HepG2 (cell line): Measurements from ENCODE around the gene MAP2K7. TPM values are rescaled to one million over a fixed set of nuclear protein-coding genes. Genes with fewer than 3 reads are reported as not detected.

Source experiments
- GZF1 ChIP-seq: sonication (generic); formaldehyde crosslinking; IDR thresholded peaks from 2 replicates; pipeline ENCODE4 v1.5.1; 2020; ENCODE audit warnings: mild to moderate bottlenecking, missing genetic modification reagents
- HNF4A ChIP-seq: sonication (generic); formaldehyde crosslinking; IDR thresholded peaks from 2 replicates; pipeline ENCODE4 v1.4.0; 2020; ENCODE audit warnings: missing genetic modification reagents
- HNRNPK ChIP-seq: fragments of 200-400 bp; formaldehyde crosslinking; IDR thresholded peaks from 2 replicates; pipeline ENCODE4 v1.6.1; 2018; ENCODE audit warnings: low read length, low read depth, moderate library complexity, mild to moderate bottlenecking; ENCODE audit not compliant: poor library complexity, severe bottlenecking
- RBM39 ChIP-seq: fragments of 200-400 bp; formaldehyde crosslinking; IDR thresholded peaks from one replicate; pipeline ENCODE4 v1.6.1; 2018; ENCODE audit warnings: antibody characterized with exemption, mild to moderate bottlenecking, low read depth, low read length; ENCODE audit not compliant: poor library complexity, severe bottlenecking
- RFX5 ChIP-seq: IDR thresholded peaks from 2 replicates; pipeline ENCODE4 v1.6.1; 2011; ENCODE audit warnings: low read depth, low read length, improper control_type of control experiment
- RFXAP ChIP-seq: sonication (generic); formaldehyde crosslinking; IDR thresholded peaks from 2 replicates; pipeline ENCODE4 v1.4.0; 2020; ENCODE audit warnings: missing genetic modification reagents, borderline replicate concordance
- RXRB ChIP-seq: IDR thresholded peaks from 2 replicates; pipeline ENCODE4 v1.6.1; 2016; ENCODE audit warnings: borderline replicate concordance, missing genetic modification reagents, missing compliant biosample characterization
- SMARCC2 ChIP-seq: fragments of 450-650 bp; IDR thresholded peaks from 2 replicates; pipeline ENCODE4 v1.6.1; 2017; ENCODE audit warnings: antibody characterized with exemption, mild to moderate bottlenecking
- YEATS2 ChIP-seq: sonication (generic); formaldehyde crosslinking; IDR thresholded peaks from 2 replicates; pipeline ENCODE4 v1.4.0; 2020; ENCODE audit warnings: missing genetic modification reagents, borderline replicate concordance
- ZFP36L2 ChIP-seq: sonication (generic); formaldehyde crosslinking; IDR thresholded peaks from 2 replicates; pipeline ENCODE4 v1.4.0; 2020; ENCODE audit warnings: missing genetic modification reagents
- ZMYM3 ChIP-seq: sonication (generic); formaldehyde crosslinking; IDR thresholded peaks from 2 replicates; pipeline ENCODE4 v1.5.1; 2020; ENCODE audit warnings: mild to moderate bottlenecking, missing genetic modification reagents
- ZNF143 ChIP-seq: sonication (generic); formaldehyde crosslinking; IDR thresholded peaks from 2 replicates; pipeline ENCODE4 v1.4.0; 2020; ENCODE audit warnings: missing genetic modification reagents
- ZNF251 ChIP-seq: sonication (generic); formaldehyde crosslinking; IDR thresholded peaks from 2 replicates; pipeline ENCODE4 v1.9.0; 2021; ENCODE audit warnings: mild to moderate bottlenecking, missing genetic modification reagents
- ZNF260 ChIP-seq: sonication (generic); formaldehyde crosslinking; IDR thresholded peaks from 2 replicates; pipeline ENCODE4 v1.4.0; 2020; ENCODE audit warnings: missing genetic modification reagents, low read depth, mild to moderate bottlenecking, borderline replicate concordance
- ZNF484 ChIP-seq: sonication (generic); formaldehyde crosslinking; IDR thresholded peaks from 2 replicates; pipeline ENCODE4 v1.5.1; 2020; ENCODE audit warnings: mild to moderate bottlenecking, low read depth, missing genetic modification reagents, borderline replicate concordance
- ZNF660 ChIP-seq: sonication (generic); formaldehyde crosslinking; IDR thresholded peaks from 2 replicates; pipeline ENCODE4 v1.5.1; 2020; ENCODE audit warnings: mild to moderate bottlenecking, low read depth, missing genetic modification reagents, borderline replicate concordance
- ZNF788 ChIP-seq: sonication (generic); formaldehyde crosslinking; IDR thresholded peaks from 2 replicates; pipeline ENCODE4 v1.5.0; 2020; ENCODE audit warnings: mild to moderate bottlenecking, missing genetic modification reagents, borderline replicate concordance
- ZSCAN21 ChIP-seq: sonication (generic); formaldehyde crosslinking; IDR thresholded peaks from 2 replicates; pipeline ENCODE4 v1.8.0; 2022; ENCODE audit warnings: mild to moderate bottlenecking, missing genetic modification reagents, moderate library complexity, borderline replicate concordance
- ZZZ3 ChIP-seq: sonication (generic); formaldehyde crosslinking; IDR thresholded peaks from 2 replicates; pipeline ENCODE4 v1.4.0; 2020; ENCODE audit warnings: missing genetic modification reagents, mild to moderate bottlenecking, borderline replicate concordance
- polyA plus RNA-seq, 8 experiments: library from polyadenylated mRNA; depleted of rRNA in 3 of 8; stranded (reverse) in 7 of 8; unstranded in 1 of 8; fragments of >200 nt; fragmentation: Illumina TruSeq in 4 of 8; extraction: Trizol in 4 of 8; gene quantifications; 2 replicates each; pipeline versions ENCODE4 v1.2.1 to v1.2.3, GENCODE V29; 2011 to 2016; ENCODE audit warnings: low read depth in 4 of 8, missing spikeins in 1 of 8, mixed read lengths in 1 of 8; ENCODE audit not compliant: insufficient read depth in 1 of 8
- total RNA-seq, 5 experiments: library from RNA; depleted of rRNA; stranded (reverse); fragments of >200 nt; fragmentation: Illumina TruSeq; extraction: Trizol; gene quantifications; 2 replicates each; pipeline ENCODE4 v1.2.3, GENCODE V29; 2016; ENCODE audit warnings: low read depth in 1 of 5
- TF ChIP-seq, protein P1 (sequence below): IDR thresholded peaks from 2 replicates; pipeline ENCODE4 v1.6.1; 2016; ENCODE audit warnings: low read depth, borderline replicate concordance
- TF ChIP-seq, protein P2 (sequence below): IDR thresholded peaks from 2 replicates; pipeline ENCODE4 v1.4.0; 2020; ENCODE audit warnings: mild to moderate bottlenecking, missing genetic modification reagents
- TF ChIP-seq, protein P3 (sequence below): sonication (generic); formaldehyde crosslinking; IDR thresholded peaks from 2 replicates; pipeline ENCODE4 v1.4.0; 2020; ENCODE audit warnings: mild to moderate bottlenecking, missing genetic modification reagents
- TF ChIP-seq, protein P4 (sequence below): sonication (generic); formaldehyde crosslinking; IDR thresholded peaks from 2 replicates; pipeline ENCODE4 v1.4.0; 2020; ENCODE audit warnings: missing genetic modification reagents, borderline replicate concordance

MAP2K7 gene
- total and polyA plus RNA-seq, 2 of the 13 experiments (the other 11 are each of a cell fraction or from before 2014, with no cell fraction given) = 9.0 to 10.8 TPM

DNA sequence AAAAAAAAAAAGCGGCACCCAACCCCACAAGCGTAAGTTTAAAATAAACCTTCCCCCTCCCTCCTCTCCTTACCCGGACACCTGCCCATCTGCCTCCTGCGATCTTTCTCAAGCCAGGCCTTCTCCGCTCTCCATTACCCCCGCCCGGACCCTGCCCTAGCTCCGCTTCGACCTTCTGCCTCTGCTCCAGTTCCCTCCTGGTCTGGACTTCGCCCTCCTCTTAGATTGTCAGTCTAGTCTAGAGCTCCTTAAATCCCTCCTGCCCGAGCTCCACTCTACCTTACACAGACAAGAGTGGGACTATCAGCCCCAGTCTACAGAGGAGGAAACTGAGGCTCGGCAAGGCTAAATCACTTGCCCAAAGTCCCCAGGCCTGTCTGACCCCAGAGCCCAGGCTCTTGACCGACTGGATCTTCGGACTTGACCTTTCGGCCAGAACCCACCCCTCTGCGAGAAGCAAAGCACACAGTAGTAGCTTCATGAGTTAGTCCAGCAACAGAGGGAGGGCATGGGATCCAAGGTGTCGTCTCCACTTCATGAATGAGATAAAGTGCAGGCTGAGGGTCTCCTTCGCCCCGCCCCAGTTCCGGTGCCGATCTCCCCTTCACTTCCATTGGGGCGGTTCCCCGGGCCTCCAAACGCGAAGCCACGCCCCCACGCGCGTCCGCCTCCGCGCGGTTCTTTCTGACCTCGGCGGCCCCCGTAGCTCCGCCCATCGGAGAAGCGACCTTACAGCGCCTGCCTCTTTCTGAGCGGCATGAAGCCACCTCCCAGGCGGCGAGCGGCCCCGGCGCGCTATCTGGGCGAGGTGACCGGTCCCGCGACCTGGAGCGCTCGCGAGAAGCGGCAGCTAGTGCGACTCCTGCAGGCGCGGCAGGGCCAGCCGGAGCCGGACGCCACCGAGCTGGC lies 16.2 kb downstream of the MAP2K7 start, which contains the start of gene SNAPC2 (continued):
- TF ChIP-seq, protein P1, sequence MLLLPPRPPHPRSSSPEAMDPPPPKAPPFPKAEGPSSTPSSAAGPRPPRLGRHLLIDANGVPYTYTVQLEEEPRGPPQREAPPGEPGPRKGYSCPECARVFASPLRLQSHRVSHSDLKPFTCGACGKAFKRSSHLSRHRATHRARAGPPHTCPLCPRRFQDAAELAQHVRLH (CRISPR knock-in tag) = peak; percentile 75; the same call in 1 of the 2 replicates
- TF ChIP-seq HNRNPK (no peak), GZF1 (CRISPR knock-in tag) (no peak; the same call in 1 of the 2 replicates), RFXAP (0 out of 2 replicates have a peak, but pooled peaks have one; percentile 30), ZSCAN21 (peak; percentile 75), ZNF788 (CRISPR knock-in tag) (peak; percentile 50), YEATS2 (CRISPR knock-in tag) (peak; percentile 85), ZNF484 (CRISPR knock-in tag) (no peak), RXRB (CRISPR knock-in tag) (peak; percentile 23; the same call in 1 of the 2 replicates), ZFP36L2 (CRISPR knock-in tag) (no peak), RFX5 (no peak), HNF4A (CRISPR knock-in tag) (peak; percentile 40), ZNF143 (CRISPR knock-in tag) (0 out of 2 replicates have a peak, but pooled peaks have one; percentile 38), SMARCC2 (no peak), ZMYM3 (CRISPR knock-in tag) (no peak), RBM39 (no peak), ZZZ3 (CRISPR knock-in tag) (peak; percentile 44; the same call in 1 of the 2 replicates), ZNF251 (CRISPR knock-in tag) (no peak), ZNF260 (CRISPR knock-in tag) (no peak), ZNF660 (CRISPR knock-in tag) (no peak)
- TF ChIP-seq, protein P2, sequence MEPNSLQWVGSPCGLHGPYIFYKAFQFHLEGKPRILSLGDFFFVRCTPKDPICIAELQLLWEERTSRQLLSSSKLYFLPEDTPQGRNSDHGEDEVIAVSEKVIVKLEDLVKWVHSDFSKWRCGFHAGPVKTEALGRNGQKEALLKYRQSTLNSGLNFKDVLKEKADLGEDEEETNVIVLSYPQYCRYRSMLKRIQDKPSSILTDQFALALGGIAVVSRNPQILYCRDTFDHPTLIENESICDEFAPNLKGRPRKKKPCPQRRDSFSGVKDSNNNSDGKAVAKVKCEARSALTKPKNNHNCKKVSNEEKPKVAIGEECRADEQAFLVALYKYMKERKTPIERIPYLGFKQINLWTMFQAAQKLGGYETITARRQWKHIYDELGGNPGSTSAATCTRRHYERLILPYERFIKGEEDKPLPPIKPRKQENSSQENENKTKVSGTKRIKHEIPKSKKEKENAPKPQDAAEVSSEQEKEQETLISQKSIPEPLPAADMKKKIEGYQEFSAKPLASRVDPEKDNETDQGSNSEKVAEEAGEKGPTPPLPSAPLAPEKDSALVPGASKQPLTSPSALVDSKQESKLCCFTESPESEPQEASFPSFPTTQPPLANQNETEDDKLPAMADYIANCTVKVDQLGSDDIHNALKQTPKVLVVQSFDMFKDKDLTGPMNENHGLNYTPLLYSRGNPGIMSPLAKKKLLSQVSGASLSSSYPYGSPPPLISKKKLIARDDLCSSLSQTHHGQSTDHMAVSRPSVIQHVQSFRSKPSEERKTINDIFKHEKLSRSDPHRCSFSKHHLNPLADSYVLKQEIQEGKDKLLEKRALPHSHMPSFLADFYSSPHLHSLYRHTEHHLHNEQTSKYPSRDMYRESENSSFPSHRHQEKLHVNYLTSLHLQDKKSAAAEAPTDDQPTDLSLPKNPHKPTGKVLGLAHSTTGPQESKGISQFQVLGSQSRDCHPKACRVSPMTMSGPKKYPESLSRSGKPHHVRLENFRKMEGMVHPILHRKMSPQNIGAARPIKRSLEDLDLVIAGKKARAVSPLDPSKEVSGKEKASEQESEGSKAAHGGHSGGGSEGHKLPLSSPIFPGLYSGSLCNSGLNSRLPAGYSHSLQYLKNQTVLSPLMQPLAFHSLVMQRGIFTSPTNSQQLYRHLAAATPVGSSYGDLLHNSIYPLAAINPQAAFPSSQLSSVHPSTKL (CRISPR knock-in tag) = 0 out of 2 replicates have a peak, but pooled peaks have one; percentile 17
- TF ChIP-seq, protein P3, sequence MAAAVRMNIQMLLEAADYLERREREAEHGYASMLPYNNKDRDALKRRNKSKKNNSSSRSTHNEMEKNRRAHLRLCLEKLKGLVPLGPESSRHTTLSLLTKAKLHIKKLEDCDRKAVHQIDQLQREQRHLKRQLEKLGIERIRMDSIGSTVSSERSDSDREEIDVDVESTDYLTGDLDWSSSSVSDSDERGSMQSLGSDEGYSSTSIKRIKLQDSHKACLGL (CRISPR knock-in tag) = peak; percentile 69
- TF ChIP-seq, protein P4, sequence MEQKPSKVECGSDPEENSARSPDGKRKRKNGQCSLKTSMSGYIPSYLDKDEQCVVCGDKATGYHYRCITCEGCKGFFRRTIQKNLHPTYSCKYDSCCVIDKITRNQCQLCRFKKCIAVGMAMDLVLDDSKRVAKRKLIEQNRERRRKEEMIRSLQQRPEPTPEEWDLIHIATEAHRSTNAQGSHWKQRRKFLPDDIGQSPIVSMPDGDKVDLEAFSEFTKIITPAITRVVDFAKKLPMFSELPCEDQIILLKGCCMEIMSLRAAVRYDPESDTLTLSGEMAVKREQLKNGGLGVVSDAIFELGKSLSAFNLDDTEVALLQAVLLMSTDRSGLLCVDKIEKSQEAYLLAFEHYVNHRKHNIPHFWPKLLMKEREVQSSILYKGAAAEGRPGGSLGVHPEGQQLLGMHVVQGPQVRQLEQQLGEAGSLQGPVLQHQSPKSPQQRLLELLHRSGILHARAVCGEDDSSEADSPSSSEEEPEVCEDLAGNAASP = peak; percentile 67
